HG03575 (cell line): ENCODE data around the gene NCAPG2.

Experiments used
- ATAC-seq: cut with Tn5 transposase; IDR thresholded peaks from one replicate; pipeline ENCODE4 v1.9.1; 2021; ENCODE audit not compliant: unreplicated experiment, insufficient number of reproducible peaks, low FRiP score; ENCODE audit errors: extremely low read depth

The NCAPG2 gene

DNA sequence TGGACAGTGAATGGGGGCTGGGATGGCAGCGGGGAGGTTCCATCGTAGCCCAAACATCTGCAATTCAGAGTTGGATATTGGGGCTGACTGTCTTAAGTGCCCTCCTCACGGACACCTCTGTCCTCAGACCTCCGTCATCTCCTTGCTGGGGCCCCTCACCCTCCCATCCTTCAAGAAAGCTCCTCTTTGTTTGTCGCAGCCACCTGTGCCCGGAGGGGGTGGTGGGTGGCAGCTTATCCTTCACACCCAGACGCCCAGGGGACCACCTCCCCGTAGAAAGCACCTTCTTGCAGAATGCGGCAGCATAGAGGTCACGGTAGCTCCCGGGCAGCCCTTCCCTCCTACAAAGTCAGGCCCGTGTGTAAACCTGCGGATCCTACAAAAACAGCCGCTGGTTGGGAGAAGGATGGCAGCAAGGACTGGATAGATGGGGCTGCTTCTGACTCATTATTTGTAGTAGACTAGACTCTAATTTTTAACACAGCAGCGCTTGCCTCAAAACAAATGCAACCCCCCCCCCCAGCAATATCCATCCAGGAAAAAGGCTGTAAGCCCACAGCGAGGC is 115.6 kb downstream of the NCAPG2 start:
- no peak for ATAC-seq

DNA sequence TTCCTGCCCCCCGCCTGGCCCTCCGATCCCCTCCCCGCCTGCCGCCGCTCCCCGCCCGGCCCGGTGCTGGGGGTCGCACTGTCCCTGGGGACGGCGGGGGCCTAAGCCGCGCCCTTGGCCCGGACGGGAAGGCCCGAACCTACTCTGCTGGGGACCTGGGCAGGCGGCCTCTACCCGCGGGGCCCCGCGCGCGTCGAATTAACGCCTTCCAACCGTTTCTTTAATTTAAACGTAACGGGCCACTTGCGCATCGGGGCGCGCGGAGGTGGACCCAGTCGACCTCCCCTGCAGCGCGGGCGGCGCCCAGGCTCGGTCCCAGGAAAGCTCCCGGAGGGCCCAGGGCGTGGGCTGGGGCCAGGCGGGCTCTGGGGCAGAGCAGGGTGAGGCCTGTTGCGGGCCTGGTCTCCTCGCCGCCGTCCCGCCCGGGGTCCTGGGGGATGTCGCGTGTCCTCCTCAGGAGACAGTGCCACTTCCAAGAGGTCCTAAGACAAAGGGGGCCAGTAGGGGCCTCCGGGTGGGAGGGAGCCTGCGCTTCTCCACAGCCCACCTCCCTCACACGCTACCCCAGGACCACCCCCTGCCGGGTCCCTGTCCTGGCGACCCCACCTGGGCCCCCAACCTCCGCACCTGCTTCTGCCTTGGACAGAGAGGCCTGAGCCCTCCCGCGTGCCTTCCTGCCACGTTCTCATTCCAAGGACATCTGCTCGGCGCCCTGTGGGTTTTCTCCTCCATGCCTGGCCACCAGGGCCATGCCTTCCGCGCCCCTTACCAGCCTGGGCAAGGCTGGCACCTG is 116.3 kb downstream of the NCAPG2 start:
- ATAC-seq = no peak

DNA sequence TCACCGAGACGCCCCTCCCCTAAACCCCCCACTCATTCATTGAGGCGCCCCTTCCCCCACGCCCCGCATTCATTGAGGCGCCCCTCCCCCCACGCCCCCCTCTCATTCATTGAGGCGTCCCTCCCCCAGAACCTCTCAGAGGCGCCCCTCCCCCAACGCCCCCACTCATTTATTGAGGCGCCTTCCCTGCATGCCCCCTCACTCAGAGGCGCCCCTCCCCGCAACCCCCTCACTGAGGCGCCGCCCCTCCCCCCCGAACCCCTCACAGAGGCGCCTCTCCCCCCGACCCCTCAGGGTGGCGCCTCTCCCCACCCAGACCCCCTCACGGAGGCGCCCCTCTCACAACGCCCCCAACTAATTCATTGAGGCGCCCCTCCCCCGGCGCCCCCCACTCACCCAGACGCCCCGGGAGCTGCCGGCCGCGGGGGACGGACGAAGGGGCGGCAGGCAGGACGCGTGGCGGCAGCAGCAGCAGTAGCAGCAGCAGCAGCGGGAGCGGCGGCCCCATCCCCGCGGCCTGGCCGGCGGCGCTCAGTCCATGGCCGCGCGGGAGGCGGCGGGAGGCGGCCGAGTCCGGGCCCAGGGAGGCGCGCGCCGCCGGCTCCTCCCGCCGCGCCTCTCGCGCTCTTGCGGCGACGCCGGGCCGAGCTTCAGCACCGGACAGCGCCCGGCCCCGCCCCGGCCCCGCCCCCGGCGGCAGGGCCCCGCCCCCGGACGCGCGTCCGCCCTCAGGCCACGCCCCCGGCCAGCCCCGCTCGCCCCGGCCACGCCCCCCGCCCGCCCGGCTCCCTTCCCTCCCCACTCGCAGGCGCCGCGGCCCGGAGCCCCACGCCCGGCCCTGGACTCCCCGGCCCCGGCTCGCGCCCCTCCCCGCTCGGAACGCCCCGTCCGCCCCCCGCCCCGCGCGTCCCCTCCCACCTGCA is 117.2 kb downstream of the NCAPG2 start, which contains the start of gene PTPRN2:
Gene PTPRN2 (minus strand): TSS at position 662 of the 923 bp plus-strand sequence.
- no peak for ATAC-seq

DNA sequence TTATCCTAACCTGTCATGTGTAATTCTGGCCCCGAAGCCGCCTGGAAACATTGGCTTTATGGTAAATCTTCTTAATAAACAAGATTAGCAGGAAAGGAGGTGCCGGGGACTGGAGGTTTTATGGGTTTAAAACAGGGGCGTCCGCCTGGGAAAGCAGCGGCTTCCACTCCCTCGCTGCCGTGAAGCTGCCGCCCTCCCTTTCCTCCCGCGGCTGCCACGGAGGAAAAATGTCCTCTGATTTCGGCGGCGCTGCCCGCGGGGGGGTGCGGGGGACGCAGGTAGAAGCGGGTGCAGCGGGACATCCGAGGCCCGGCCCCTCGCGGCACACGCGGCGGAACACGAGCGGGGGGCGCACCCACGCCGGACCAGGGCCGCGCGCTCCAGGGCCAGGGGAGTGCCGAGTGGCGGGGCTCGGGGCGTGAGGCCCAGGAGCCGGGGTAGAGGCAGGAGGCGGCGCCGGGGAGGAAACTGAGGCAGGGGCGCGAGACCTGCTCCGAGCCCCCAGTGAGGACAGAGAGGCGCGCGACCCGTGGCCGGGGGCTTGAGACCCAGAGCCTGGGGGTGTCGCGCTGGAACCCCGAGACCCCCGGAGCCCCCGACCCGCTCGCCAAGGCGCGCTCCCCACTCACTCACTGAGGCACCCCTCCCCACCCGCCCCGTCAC is 118.0 kb downstream of the NCAPG2 start:
- ATAC-seq = no peak

DNA sequence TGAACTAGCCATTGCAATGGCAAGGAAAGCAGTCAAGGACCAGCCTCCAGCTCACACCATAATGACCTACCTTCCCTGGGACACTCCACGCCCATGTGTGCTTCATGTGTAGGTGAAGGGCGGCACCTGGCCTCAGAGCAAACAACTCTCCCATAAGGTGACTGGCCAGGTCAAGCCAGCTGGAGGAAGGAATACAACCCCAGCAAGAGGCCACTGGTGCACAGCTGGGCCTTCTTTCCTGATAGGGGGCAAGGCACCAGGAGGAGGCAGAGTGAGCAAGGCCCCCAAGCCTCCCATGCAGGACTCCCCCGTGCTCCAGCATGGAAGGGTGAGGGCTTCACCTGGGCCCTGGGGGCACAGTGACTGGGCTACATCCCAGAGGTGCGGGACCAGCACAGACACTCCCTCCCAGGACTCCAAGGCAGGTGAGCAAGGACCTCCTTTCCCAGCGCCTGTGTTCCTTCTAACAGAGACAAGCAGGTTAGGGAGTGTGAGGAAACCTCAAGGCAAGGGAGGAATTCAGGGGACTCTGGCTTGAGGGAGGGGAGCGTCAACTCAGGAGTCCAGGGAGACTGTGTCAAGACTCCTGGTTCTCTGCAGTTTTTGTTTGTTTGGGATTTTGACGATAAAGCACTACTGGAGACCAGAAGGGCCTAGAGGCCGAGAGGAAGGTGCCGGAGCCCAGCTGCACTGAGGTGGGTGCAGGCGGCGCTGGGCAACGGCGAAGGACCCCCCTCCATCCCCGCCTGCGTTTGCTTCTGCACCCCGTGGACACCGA is 118.7 kb downstream of the NCAPG2 start:
- ATAC-seq = no peak

DNA sequence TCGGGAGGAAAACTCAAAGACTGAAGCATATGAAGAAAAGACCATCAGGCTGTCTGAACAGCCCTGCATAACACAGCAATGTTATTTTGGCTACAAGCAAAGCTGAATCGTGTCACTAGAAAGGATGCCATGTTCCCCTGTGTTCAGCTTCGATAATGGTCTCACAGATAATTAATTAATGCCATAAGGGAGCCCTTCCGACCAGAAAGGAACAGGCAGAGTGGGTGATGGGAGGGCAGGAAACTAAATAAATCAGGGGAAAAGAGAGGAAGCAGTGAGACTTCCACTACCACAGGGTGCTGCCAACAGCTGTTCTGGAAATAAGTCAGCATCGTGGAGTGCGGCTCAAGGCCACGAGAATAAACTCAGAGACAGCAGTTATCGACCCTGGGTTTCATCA is 120.2 kb downstream of the NCAPG2 start:
- no peak for ATAC-seq

DNA sequence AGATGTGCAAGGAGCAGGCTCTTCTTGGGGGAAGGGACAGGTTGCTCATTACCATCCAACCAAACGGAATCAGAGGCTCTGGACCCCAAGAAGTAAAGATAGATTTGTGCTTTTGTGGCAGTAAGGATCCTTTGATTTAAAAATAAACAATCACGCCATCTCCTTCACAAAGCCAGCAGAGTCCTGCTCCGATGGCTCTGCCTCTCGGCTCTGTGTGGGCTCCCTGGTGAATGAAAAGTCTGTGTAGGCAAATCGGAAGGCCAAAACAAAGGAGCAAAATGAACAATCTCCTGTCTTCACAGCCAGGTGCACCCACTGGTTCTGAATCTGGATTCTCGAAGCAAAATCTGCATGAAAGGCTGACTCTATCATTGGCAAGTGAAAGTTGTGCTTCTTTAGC is 120.8 kb downstream of the NCAPG2 start:
- no peak for ATAC-seq

DNA sequence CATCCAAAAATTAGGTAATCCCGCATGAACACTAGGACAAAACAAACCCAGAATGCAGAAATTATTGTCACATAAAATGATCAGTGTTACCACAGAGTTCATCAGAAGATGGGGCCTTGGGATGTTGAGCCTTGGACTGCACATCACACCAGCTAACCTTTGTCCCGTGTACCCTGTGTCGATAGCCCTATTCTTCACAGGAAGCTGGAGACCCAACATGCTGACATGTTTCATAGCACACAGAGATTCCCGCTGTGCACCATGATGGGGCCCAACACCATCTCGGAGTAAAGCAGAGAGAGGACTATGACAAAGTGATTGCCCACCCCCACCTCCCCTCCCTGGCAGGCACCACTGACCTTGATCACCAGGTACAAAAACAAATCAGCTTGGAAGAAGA is 121.5 kb downstream of the NCAPG2 start:
- no peak for ATAC-seq

DNA sequence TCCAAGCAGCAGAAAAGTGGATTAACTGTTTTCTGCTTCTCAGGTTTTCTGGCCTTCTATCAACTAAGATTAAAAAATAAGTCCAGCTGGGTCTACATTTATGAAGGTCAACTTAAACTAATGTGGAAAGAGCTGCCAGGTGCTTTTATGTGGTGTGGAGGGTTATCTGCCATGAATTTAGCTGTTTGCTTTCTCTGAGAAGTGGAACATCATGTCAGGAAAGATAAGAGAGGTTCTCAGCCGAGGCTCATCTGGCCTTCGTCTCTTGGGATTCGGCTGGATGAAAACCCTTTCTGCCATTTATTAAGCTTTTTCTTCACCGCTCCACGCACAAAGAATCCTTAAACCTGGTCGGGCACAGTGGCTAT is 122.5 kb downstream of the NCAPG2 start:
- no peak for ATAC-seq

DNA sequence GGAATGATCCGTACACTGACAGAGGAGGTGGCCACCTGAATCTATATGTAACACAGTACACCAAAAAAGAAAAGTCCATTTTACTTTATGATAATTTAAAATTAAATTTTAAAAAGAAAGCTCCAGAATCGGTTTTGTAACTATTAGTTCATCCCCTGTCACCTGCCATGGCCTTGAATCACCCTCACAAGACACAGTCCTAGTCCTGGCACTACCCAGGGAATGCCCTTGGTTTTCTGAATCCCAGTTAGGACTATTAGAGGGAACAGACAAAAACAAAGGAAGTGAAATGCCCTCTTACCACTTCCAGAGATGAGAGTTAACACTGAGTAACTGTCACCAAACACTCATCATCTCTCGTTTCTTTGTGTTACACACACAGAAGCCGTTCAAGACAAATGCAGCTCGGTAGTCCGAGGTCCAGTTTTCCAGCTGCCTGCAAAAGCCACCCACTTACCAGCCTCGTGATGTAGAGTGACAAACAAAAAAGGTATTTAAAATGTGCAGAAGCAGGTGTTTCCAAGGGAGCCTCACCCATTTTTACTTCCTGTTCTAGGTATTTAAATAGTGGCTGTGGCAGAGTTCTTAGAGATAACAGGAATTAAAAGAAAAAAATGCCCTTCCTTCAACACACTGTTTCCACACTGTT is 123.0 kb downstream of the NCAPG2 start:
- ATAC-seq = no peak
